GM21515 (cell line): ENCODE results near the gene NDUFC2.
"Not testable (repeated sequence)": the region's sequence is repeated elsewhere in the genome, so short reads cannot be mapped to it uniquely, and the experiment has no call there.

ENCODE experiments used
- ATAC-seq: cut with Tn5 transposase; IDR thresholded peaks from one replicate; pipeline ENCODE4 v1.9.1; 2021; ENCODE audit not compliant: unreplicated experiment

The NDUFC2 gene

GRCh38 chr11:78031629-78032028 is 48.0 kb downstream of the NDUFC2 start:
- no peak for ATAC-seq

GRCh38 chr11:78030429-78031325 is 49.0 kb downstream of the NDUFC2 start:
- no peak for ATAC-seq

GRCh38 chr11:78028423-78028822 is 51.2 kb downstream of the NDUFC2 start:
- not testable (repeated sequence) for ATAC-seq

GRCh38 chr11:78027759-78028158 is 51.9 kb downstream of the NDUFC2 start:
- ATAC-seq, result no peak

- no peak for ATAC-seq
These were observed 54.3 kb downstream of the NDUFC2 start for GRCh38 chr11:78025378-78025777.

GRCh38 chr11:78023426-78023825 is 56.2 kb downstream of the NDUFC2 start:
- no peak for ATAC-seq

- ATAC-seq, result no peak
These were observed 57.0 kb downstream of the NDUFC2 start, which contains the start of gene KCTD14 for GRCh38 chr11:78022397-78023396. Gene KCTD14 (minus strand): TSS chr11:78023276. CDS start chr11:78023249, 27 bp downstream.

GRCh38 chr11:78021611-78022010 is 58.1 kb downstream of the NDUFC2 start:
- ATAC-seq, result no peak

GRCh38 chr11:78020246-78020645 is 59.4 kb downstream of the NDUFC2 start:
- no peak for ATAC-seq

- no peak for ATAC-seq
These were observed 59.9 kb downstream of the NDUFC2 start for GRCh38 chr11:78019808-78020207.
